ENCODE measurements around the gene DSCAML1.

DSCAML1 gene

DNA sequence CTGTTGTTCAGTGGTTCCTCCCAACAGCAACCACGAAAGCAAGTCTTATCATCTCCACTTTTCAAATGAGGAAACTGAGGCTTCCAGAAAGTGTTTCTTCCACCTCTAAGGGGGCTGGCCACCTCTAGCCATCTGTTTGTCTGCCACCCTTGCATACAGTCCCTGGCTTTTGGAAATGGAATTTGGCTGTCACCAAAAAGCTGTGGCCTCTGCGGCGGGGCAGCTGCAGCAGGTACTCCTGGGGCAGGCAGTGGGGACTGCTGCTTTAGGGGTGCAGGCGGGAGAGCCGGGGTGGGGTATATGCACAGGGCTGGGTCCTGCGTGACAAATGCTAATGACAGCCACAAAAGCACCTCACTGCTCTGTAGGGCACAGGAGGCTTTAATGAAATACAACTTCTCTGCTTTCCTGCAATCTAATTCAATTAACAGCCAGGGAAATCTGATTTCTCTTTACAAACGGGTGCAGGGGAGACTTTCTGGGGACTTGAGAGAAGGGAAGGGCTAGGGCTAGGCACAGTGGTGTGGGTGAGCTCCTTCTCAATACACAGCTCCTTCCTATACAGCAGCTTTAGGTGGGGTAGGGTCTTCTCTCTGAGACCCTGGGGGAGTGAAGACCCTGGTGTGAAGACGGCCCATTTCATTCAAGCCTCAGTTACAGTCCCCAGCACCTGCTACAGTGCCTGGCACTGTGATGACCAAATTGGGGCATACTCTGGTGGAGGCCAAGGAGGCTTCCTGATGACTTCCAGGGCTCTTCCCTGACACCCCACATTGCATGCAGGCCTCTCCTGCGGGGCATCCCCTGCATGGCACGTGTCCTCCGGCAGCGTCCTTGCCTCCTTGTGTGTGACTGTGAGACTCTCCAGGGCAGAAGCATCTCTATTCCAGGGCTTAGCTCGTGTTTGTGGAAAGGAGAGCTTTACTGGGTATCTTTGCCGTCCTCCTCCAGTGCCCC is 307.7 kb downstream of the DSCAML1 start:
- DNase-seq (ENCODE audit: low spot score), result no peak

DNA sequence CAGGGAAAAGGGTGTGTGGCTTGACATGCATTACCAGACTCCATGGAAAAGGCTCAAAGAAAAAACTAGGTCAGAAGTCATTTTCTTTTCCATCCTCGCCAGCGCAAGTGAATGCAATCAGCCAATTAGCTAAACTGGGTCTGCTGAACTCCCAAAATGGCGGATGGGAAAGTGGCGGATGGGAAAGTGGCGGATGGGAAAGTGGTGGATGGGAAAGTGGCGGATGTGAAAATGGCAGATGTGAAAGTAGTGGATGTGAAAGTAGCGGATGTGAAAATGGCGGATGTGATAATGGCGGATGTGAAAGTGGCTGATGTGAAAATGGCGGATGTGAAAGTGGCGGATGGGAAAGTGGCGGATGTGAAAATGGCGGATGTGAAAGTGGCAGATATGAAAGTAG is 311.0 kb downstream of the DSCAML1 start:
- no peak for DNase-seq (ENCODE audit: low spot score)

DNA sequence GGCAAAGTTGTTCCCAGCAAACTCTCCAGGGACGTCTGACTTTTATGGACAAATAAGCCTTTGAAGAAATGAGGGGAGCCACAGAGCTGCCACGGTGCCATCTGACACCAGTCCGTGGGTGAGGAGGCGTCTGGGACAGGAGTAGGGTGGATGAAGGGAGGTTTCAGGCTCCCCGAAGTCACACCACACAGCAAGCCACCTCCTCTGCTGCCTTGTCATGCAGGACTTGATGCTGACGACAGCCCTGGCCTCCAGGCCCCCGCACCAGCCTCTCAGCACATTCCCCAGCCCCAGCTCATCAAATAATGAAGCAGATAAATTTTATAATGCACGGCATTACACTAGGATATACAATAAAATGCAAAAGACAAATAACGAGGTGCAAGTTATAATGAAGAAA is 312.9 kb downstream of the DSCAML1 start:
- DNase-seq (ENCODE audit: low spot score), result no peak

DNA sequence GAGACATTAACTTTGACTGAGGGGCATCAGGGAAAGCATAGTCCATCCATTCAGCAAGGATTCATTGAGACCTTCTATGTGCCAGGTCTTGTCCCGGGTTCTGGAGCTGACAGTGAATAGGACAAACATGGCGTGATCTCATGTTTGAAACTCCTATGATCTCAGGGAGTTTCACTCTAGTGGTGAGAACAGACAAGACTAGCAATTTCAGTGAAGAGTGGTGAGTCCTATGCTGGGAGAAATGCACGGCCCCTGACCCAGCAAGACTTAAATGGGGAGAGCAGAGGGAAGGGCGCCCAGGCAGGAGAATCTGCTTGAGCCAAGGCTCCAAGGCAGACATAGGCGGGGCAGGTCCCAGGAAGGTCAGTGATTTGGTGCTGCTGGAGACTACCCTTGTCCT is 313.6 kb downstream of the DSCAML1 start:
- no peak for DNase-seq (ENCODE audit: low spot score)

DNA sequence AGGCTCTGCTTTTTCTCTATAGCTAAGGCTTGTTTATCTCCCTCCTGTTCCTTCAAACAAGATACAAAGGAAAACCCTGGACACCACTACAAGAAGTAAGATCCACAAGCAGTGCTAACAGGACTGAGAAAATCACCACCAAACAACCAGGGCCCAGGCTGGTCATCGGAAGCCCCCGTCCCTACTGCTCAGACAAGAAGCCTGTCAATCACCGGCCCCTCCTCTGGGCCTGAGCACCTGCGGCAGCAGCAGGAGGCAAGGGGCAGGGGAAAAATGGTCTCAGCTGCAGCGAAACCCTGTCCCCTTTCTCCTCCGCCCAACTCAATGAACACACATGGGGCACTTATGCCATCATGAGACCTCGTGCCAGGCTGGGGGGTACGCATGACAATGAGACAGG is 314.1 kb downstream of the DSCAML1 start:
- no peak for DNase-seq (ENCODE audit: low spot score)

DNA sequence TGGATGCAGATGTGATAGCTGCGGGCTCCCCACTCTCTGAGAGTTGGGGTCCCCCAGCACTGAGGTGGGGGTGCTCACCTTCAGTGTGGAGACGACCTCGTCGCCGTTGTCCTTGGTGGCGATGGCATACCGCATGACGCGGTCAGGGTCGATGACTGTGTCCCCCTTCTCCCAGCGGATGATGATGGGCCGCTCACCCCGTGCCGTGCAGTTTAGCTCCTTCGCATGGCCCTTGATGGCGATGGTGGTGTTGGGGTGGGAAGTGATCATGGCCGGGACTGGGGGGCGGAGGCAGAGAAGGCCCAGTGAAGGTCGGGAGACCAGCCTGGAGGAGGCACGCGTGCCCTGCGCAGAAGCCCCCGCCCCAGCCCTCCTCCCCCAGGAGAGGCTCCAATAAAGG is 315.1 kb downstream of the DSCAML1 start:
- DNase-seq (ENCODE audit: low spot score), result no peak

DNA sequence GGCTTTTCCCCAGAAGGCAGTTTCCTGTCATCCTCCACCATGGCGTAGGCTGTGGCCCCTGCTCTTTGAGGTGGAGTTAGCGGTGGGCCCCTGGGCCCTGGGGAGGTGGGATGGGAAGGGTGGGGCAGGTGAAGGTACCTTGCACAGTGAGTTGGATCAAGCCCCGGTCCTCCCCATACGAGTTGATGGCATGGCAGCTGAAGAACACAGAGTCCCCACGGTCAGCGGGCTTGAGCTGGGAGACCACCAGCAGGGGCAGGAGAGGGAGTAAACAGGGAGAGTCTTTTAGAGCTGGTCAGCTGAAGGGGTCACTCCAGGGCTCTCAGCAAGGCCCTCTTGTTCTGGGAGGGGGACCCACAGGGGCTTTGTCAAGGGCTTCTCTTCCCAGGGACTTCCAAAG is 316.0 kb downstream of the DSCAML1 start:
- no peak for DNase-seq (ENCODE audit: low spot score)

DNA sequence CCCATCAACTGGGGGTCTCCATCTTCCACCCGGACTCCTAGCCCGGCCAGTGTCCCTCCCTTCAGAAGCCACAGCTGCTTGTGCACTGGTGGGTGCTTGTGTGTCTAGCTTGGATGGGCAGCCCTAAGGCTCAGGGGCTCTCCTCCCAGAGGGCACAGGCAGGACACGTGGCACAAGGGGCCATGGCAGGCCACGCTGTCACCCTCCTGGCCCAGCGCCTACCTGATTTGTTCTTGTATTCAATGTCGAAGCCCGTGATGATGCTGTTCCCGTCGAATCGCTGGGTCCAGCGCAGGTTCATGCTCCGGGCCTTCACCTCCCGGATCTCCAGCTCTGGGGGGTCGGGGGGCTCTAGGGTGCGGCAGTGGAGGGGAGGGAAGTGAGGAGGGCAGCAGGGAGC is 316.8 kb downstream of the DSCAML1 start:
- DNase-seq (ENCODE audit: low spot score), result no peak

DNA sequence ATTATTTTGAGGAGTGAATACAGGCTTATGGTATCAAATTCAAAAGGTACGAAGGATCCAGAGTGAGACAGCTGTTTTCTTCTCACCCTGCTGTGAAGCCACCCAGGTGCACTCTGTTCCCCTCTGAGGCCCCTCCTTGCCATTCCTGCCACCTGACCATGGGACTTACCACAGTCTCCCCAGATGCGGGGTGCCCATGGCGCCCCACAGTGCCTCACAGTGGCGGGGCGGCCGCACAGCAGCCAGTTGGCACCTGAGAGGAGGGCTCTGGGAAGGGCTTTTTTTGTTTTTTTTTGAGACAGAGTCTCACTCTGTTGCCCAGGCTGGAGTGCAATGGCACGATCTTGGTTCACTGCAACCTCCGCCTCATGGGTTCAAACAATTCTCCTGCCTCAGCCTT is 317.6 kb downstream of the DSCAML1 start:
- no peak for DNase-seq (ENCODE audit: low spot score)

DNA sequence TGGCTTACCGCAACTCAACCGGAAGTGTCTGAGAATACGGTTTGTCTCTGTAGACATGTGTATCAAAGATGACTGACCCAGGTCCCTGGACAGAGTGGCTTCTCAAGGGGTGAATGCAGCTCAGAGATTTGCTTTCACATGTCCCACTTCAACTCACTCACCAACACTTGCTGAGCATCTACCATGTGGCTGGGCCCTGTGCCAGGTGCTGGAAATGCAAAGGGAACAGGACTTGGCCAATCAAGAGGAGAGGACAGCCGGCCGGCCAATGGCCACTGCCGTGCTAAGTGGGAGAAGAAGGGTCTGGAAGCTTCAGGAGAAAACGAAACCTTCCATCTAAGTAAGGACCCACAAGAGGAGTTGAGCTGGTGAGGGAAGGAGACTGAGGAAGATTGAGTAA is 318.1 kb downstream of the DSCAML1 start:
- DNase-seq (ENCODE audit: low spot score), result no peak

DNA sequence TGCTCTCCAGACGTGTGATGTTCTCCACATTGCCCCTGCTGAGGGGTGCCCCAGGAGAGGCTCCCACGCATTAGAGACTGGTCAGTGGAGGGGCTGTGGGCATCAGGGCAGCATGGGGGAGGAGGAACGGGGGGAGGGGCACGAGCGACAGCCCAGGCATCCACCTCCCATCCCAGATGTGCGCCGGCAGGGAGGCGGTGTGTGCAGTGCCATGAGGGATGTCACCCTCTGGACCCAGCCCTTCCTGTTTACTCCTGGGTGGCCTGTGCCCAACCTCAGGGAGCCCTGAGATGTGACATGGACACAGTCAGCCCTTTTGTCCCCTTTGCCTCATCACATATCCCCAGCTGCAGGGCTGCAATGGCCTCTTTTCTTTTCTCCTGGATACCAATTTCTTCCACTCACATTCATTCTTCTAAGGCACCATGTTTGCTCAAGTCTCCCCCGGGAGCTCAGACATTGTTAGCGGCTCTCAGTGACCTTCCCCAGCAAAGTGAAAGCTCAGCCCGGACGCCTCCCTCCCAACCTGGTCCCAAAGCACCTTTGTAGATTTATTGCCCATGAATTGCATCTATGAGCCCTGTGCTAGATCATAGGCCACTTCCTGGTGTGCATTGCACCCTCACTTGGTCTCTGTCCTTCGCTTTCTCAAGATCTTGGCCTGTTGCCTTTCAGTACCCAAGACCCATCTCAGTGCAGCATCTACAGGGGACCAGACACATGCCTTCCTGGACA is 318.7 kb downstream of the DSCAML1 start:
- no peak for DNase-seq (ENCODE audit: low spot score)

DNA sequence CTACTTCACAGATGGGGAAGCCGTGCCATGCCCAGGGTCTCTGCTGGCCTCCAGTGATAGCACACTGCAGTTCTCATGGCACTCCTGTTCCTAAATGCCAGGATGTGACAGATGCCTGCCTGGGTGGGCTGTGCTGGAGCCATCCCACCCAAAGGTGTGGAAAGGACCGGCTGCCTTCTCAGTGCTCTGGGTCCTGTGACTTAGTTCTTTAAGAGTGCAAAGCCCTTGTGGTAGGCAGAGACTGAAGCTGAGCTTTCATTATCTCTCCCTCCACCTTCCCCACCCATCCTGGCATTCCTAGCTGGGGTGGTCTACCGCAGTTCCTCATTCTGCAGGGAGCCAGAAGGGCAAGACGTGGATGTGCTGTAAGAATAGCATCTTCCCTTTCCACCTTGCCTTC is 319.3 kb downstream of the DSCAML1 start:
- DNase-seq (ENCODE audit: low spot score), result no peak

DNA sequence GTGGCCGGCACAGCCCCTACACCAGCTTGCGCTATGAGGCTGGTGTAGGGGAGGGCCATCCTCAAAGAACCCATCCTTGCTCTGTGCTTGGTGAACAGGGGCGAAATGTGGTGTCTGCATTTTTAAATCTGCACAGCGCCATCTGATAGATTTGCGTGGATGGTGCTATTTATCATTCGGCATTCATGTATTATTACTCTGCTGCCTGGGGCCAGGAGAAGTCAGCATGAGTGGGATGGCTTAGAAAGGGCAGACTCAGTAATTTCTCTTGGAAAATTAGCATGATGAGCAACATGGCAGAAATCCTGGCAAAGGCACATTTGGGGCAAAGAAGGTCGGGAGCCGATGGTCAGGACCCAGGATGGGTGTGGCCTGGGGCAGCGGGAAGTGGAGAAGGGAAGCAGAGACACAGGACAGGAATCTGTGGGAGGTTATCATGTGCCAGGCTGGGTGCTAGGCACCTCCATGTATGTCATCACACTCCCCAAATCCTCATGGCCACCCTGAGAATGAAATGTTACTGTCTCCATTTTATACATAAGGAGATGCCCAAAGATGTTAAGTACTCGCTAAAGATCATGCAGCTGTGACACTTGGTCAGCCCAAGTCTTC is 320.4 kb downstream of the DSCAML1 start:
- DNase-seq (ENCODE audit: low spot score), result no peak

DNA sequence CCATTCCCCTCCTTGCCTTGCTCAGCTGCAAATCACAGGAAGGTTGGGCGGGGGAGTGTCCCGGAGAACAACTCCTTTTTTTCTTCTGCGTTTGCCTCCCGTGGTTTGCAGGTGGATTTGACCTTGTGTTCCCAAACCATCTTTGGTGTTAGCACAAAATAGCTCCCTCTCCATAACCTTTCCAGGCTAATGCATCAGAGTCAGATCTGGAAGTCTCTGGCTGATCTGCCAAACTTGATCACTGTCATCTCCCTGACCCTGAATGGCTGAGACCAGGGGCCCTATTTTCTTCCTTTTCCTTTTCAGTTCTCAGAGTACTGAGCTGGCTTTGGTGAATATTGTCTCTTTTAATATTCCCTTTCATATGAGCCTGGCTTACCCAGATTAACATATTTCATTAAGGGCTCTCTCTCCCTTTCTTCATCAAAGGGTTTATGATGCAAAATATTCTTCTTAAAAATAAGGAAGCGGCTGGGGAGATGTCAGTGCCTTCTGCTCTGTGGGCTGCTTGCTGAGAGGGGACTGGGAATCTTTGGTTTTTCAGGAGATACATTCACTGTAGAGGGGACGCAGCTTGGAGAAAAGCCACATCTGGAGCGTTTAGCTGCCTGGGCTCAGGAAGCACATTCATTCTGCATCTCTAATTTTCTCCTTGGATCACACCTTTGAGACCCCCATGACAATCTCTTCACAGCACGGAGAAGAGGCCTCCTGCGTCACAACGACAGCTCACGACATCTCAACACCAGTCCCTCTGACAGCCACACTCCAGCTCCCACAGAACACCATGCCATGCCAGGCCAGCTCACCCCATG is 321.1 kb downstream of the DSCAML1 start:
- no peak for DNase-seq (ENCODE audit: low spot score)

DNA sequence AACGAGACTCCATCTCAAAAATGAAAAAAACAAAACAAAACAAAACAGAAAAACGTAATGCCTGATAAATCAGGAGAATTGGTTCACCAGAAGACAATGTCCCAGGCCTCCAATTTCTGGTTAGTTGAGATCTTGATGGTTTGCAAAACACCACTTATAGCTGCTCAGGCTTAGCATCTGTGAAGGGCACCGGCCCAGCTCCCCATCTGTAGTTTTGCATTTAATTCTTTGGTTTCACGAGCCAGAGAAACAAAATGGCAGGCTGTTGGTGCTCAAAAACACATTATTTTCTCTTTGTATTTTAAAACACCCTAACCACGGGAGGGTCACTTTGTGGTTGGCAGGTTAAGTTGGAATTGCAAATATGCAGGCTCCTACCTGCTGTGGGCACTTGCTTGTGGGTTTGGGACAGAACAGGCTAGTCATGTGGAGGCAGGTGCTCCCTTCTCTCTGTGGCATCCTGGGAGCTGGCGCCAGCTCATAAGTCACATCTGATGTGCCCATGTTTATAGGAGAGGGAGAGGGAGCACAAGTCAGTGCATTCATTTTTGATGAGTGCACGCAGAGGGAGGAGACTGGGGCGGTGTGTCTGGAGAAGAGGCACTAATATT is 323.4 kb downstream of the DSCAML1 start:
- DNase-seq (ENCODE audit: low spot score), result no peak

DNA sequence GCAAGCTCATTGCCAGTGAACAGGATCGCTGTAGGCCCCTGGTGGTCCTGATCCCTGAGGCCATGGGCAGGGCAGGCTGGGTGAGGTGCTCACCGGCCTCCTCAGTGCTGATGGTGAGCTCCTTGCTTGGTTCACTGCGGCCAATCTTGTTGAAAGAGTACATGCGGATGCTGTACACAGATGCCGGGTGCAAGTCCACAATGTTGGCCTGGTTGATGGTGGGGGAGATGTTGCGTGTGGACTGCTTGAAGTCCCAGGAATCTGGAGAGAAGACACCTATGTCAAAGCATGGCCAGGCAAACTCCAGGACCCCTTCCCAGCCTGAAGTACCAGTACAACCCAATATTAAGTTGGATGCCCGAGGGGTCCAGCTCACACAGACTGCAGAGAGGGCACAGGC is 325.2 kb downstream of the DSCAML1 start:
- DNase-seq (ENCODE audit: low spot score), result no peak

DNA sequence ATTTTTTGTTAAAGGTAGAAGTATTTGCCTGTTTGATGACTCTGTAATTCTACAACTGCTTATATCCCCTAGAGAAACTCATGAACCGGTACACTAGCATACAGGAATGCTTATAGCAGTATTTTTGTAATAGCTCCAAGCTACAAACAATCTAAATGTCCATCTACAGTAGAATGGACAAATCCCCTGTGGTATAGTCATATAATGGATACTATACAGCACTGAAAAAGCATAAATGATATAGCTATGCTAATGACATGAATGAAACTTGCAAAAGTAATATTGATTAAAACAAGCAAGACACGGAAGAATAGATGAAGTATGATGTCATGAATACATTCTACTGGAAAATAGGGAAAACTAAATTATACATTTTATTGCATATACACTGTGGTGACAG is 326.4 kb downstream of the DSCAML1 start:
- DNase-seq (ENCODE audit: low spot score), result no peak

DNA sequence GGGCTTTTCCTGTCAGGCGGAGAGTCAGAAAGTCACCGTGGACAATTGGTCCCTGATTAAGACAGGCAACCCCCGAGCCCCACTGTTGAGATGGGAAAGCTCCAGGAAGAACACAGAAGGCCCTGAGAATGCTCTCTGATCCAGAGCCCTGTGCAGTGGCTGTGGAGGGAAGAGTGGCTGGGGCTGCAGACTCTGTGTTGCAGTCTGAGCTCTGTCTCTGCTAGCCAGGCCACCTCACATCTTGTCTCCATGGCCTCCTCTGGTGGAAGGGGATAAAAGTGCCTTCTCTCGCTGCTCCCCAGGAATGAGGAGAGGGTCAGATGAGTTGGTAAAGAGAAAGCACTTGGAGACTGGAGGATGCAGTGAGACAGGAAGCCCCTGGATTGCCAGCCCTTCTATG is 328.1 kb downstream of the DSCAML1 start:
- DNase-seq (ENCODE audit: low spot score), result no peak

DNA sequence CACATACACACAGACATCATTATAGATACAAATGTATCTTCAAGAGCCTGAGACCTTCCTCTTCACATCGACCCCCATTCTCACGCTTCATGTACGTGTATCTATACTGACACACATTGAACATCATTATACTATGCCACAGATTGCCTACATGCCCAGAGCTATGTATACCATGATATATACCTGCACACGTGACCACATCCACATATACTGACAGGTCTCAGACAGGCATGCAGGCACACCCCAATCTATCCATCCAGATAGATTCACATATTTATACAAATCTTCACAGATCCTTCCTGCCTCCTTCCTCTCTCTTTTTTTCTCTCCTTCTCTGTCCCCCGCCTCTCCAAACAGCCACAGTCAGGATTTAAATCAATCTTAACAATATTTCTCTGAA is 329.2 kb downstream of the DSCAML1 start:
- DNase-seq (ENCODE audit: low spot score), result no peak

DNA sequence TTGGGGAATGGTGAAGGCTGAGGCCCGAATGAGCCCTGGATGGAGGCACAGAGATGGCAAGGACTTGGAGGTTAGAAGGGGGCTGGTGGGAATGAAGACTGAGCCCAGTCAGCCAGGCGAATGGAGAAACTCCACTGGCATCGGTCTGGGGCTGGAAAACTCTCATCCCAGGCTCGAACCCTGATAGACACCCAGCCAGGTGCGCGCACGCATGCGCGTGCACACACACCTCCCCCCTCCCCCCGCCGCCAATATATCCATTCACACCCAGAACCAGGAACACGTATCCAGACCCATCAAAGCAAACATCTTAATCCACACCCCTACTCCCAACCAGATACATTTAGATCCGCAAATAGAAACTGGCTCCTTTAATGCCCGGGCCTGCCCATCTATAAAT is 330.1 kb downstream of the DSCAML1 start:
- DNase-seq (ENCODE audit: low spot score), result no peak

DNA sequence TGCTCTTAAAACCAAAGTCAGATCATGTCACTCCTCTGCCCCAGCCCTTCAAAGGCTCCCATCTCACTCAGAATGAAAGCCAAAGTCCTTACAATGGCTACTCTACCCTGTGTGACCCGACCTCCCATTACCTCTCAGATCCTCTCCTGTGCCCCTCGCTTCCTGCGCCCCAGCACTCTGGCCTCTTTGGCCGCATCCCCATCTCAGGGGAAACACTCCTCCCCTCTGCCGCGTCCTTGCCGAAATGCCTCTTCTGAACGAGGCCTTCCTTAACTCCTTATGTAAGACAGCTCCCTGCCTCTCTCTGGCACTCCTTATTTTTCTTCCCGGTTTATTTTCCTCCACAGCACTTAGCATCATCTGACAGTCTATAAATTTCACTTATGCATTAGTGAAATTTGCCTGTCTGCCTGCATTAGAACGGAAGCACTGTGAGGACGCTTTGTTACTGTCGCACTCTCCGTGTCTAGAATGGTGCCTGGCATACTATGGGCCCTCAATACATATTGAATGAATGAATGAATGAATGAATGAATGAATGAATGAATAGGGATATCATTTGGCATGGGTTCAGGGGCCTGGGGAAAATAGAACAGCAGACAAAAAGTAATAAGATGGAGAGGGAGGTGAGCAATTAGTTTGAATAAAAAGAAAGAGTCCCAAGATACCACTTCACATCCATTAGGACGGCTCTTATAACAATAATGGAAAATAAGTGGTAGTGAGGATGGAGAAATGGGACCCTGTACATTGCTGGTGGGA is 331.6 kb downstream of the DSCAML1 start:
- no peak for DNase-seq (ENCODE audit: low spot score)
